GM21526 (cell line): ENCODE results near the gene TRAPPC5.

Source experiments
- ATAC-seq: cut with Tn5 transposase; IDR thresholded peaks from one replicate; pipeline ENCODE4 v1.9.1; 2021; ENCODE audit warnings: moderate library complexity; ENCODE audit not compliant: unreplicated experiment, low FRiP score

Gene TRAPPC5

DNA sequence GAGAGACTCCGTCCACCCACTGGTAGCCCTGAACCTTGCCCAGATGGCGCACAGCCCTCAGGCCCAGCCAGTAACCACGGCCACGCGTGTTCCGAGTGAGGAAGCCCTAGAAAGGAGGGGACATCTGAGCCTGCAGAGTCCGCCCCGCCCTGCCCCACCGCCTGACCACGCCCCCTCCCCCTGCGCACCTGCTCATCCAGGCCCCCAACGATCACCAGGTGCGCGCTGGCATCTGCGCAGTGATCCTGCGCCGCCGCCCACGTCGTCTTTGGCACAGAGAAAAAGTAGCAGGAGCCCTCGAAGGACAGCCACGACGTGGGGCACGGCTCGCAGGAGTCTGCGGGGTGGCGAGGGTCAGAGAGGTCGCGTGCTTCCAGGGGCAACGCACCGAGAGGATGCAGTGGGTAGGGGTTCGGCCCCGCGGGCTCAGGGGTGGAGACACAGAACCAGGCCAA lies 49.2 kb downstream of the TRAPPC5 start:
- no peak for ATAC-seq

GRCh38 chr19:7730286-7731217 lies 49.9 kb downstream of the TRAPPC5 start:
- no peak for ATAC-seq

- ATAC-seq, result no peak
These were observed 50.6 kb downstream of the TRAPPC5 start for GRCh38 chr19:7731218-7731595.

- ATAC-seq, result no peak
These were observed 51.0 kb downstream of the TRAPPC5 start for GRCh38 chr19:7731615-7732014.

- no peak for ATAC-seq
These were observed 51.4 kb downstream of the TRAPPC5 start, which contains the start of gene CLEC4G for GRCh38 chr19:7732045-7732444. Gene CLEC4G (minus strand): TSS chr19:7732110. CDS start chr19:7732102, 8 bp downstream.

GRCh38 chr19:7733376-7733775 lies 52.7 kb downstream of the TRAPPC5 start:
- ATAC-seq, result no peak

DNA sequence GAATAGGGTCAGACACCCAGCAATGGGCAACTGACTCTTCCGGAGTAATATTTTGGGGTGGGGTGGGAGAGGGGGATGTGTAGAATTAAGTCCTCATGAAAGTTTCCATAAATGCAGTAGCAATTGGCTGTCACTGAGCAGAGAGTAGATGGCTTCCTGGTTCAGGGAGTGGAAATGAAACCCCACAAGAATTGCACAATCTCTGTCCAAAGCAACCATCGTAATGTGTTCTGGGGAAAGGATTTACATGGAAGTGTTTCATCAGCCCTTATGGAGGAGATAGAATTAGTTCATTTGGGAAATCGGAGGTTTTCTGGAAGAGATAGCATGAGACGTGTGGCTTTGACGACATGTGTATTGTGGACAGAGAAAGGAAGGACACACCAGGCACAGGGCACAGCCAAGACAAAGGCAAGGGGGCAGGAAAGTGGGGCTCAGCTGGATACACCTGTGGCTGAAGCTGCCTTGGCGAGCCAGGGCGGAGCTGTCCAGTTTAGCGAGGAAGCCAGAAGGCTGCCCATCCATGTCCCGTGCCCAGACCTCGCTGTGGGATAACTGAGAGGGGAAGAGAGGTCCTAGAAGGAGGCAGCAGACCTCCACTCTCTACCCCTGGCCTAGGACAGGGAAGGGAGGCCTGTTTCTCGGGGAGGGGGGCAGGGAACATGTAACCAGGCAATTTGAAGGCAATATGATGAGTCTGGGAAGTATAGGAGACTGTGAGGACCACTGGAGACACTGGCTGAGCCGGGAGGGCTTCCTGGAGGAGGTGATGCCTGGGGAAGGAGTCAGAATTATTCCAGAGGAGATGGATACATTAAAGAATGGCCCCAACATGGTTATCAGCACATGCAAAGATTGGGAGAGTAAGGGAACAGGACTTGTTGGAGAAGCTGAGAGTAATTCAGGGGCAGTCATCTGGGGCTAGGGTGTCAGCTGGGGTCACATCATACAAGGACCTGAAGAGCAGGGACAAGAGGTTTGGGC lies 53.9 kb downstream of the TRAPPC5 start:
- no peak for ATAC-seq

DNA sequence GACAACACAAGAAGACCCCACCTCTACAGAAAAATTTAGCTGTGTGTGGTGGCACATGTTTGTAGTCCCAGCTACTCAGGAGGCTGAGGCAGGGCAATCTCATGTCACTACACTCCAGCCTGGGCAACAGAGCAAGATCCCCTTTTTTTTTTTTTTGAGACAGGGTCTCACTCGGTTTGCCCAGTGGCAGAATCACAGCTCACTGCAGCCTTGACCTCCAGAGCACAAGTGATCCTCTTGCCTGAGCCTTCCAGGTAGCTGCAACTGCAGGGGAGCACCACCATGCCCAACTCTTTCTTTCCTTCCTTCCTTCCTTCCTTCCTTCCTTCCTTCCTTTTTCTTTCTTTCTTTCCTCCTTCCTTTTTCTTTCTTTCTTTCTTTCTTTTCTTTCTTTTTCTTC lies 55.5 kb downstream of the TRAPPC5 start:
- no peak for ATAC-seq

- ATAC-seq, result no peak
These were observed 56.6 kb downstream of the TRAPPC5 start for GRCh38 chr19:7737215-7737614.
